ENCODE data around the gene POU4F3. TPM values are rescaled to one million over a fixed set of nuclear protein-coding genes. Genes with fewer than 3 reads are reported as not detected.

Gene POU4F3
- total and polyA plus RNA-seq, 2 of the 4 experiments (the other 2 are of a cell fraction) = 0.02 TPM; not detected in 1

GRCh38 chr5:146365618-146366017 lies 27.0 kb downstream of the POU4F3 start:
- no peaks in the 10 kb centered on the region for H3K79me1 ChIP-seq (ENCODE audit: low read depth in 1 of 2, low read length in 2 of 2)
- H3K18ac ChIP-seq (ENCODE audit: low read depth, low read length) = no peak overlapping the region
- H2AFZ ChIP-seq (replicated peaks; ENCODE audit: low read length, poor library complexity) = no peak overlapping the region
- no peak overlapping the region for H2AK5ac ChIP-seq (ENCODE audit: low read depth, low read length)
- H4K20me1 ChIP-seq (ENCODE audit: insufficient read depth, low read length) = no peaks in the 10 kb centered on the region
- no peak overlapping the region for H3K4me2 ChIP-seq (ENCODE audit: low read depth, low read length)
- H3K9ac ChIP-seq (ENCODE audit: low read depth, low read length) = no peak overlapping the region
- no CpG with 5 or more reads among the region's 2 CpGs for WGBS, 2 experiments (ENCODE audit: extremely low coverage in 2 of 2, insufficient read length in 1 of 2)
- no peak for ATAC-seq (ENCODE audit: low read depth)
- dilution Hi-C loops (cut with HindIII; ENCODE audit: low sequenced_read_pairs, unreplicated experiment) (no loop called here), intact Hi-C loops (cut with micrococcal nuclease) (no loop called here), in situ Hi-C loops (cut with MboI; ENCODE audit: low sequenced_read_pairs) (no loop called here)
- no peak overlapping the region for H3K56ac ChIP-seq (ENCODE audit: extremely low read depth, insufficient read depth, low read length)
- no peaks in the 10 kb centered on the region for H3K9me3 ChIP-seq (ENCODE audit: control insufficient read depth, insufficient read depth, low read length)
- DNase-seq = no peak
- no peak overlapping the region for H3K4me3 ChIP-seq (ENCODE audit: insufficient read depth, low read depth, low read length)
- no peaks in the 10 kb centered on the region for H3K36me3 ChIP-seq (ENCODE audit: control insufficient read depth, insufficient read depth, low read length)
- ChIA-PET POLR2A (ENCODE audit: unreplicated experiment) (no interaction called here), CTCF (no interaction called here)
- no peak overlapping the region for H2AK9ac ChIP-seq (replicated peaks; ENCODE audit: low read depth, low read length, poor library complexity)
- H4K8ac ChIP-seq (ENCODE audit: low read depth in 2 of 2, low read length in 2 of 2) = no peak overlapping the region
- H4K5ac ChIP-seq (ENCODE audit: low read depth, low read length) = no peak overlapping the region
- H3K27ac ChIP-seq (ENCODE audit: insufficient read depth, low read length) = no peak overlapping the region
- H3K4me1 ChIP-seq (ENCODE audit: control insufficient read depth, insufficient read depth, low read length) = no peaks in the 10 kb centered on the region
- H3K4ac ChIP-seq (ENCODE audit: low read depth, low read length) = no peak overlapping the region
- no peak overlapping the region for H2BK5ac ChIP-seq (ENCODE audit: low read depth, low read length, poor library complexity, severe bottlenecking)
- peaks cover 2% of the 10 kb centered on the region for H3K27me3 ChIP-seq (ENCODE audit: control insufficient read depth, insufficient read depth, low read length)
- no peak for TF ChIP-seq USF2 (IDR thresholded peaks at IDR 0.05; ENCODE audit: low read depth, low read length)
- BruUV-seq (replicated peaks) = no TSS peak
- no peaks in the 10 kb centered on the region for H3K9me1 ChIP-seq (ENCODE audit: insufficient read depth, low read length)
- no peak overlapping the region for H2BK20ac ChIP-seq (ENCODE audit: low read depth, low read length)
- H3K23ac ChIP-seq (ENCODE audit: low read depth, low read length) = no peak overlapping the region
- H4K91ac ChIP-seq (ENCODE audit: insufficient read depth, low read depth, low read length) = no peak overlapping the region
- H2BK15ac ChIP-seq (ENCODE audit: low read depth, low read length) = no peak overlapping the region
- no peak overlapping the region for H3K14ac ChIP-seq (replicated peaks; ENCODE audit: low read depth, low read length)
- no peak overlapping the region for H2BK120ac ChIP-seq (ENCODE audit: low read depth, low read length)

Measured in IMR-90 (cell line).